HepG2 (cell line): Measurements from ENCODE around the gene SPINK9. TPM values are rescaled to one million over a fixed set of nuclear protein-coding genes. Genes with fewer than 3 reads are reported as not detected.

ENCODE experiments used
- ATAC-seq: fragments of 200-7000 bp; cut with Tn5 transposase; 3 replicates; pipeline ENCODE4 v1.9.1; 2020; ENCODE audit warnings: mild to moderate bottlenecking, moderate library complexity
- BruUV-seq: library from RNA; stranded (reverse); fragments of 400-500 nt; replicated peaks from 2 replicates; lab custom pipeline; 2021; lab: Mats Ljungman, UMichigan
- CTCF ChIA-PET: fragments of 300-600 bp; formaldehyde crosslinking; extraction: SDS; loops from one replicate; lab custom pipeline; 2021; ENCODE audit warnings: low total read pairs, inconsistent platforms, low intra/inter-chr PET ratio; lab: Yijun Ruan, JAX
- POLR2A ChIA-PET: fragments of 350-600 bp; sonication (Branson Sonifier 250); formaldehyde crosslinking; loops from one replicate; lab custom pipeline; 2020; ENCODE audit warnings: antibody characterized with exemption, inconsistent platforms; lab: Yijun Ruan, JAX
- DNase-seq: peaks from one replicate; pipeline ENCODE4 v3.0.0-alpha.2; 2015; ENCODE audit warnings: low spot score
- FAIRE-seq: peaks from 3 replicates; lab custom pipeline; 2011; peaks lifted over from hg19 to GRCh38; lab: Jason Lieb, UNC
- H2AFZ ChIP-seq: one replicate; pipeline ENCODE4 v1.6.1; 2011; ENCODE audit warnings: low read length, inconsistent platforms
- H3K27ac ChIP-seq: fragments of 300-600 bp; 3 replicates; pipeline ENCODE4 v1.8.0; 2011; ENCODE audit warnings: mixed run types, mild to moderate bottlenecking, mixed read lengths, low read length, inconsistent platforms; ENCODE audit not compliant: insufficient read depth; ENCODE audit errors: extremely low read length
- H3K27me3 ChIP-seq, 2 experiments: fragments of 200-600 bp in 1 of 2; 2 replicates in 1 of 2; 3 replicates in 1 of 2; pipeline versions ENCODE4 v1.6.0 to v1.8.0; 2011; ENCODE audit warnings: low read length in 2 of 2, mild to moderate bottlenecking in 2 of 2, moderate library complexity in 2 of 2, inconsistent platforms in 1 of 2; ENCODE audit not compliant: insufficient read depth in 2 of 2, control insufficient read depth in 1 of 2
- H3K36me3 ChIP-seq, 2 experiments: fragments of 200-600 bp in 1 of 2; replicated peaks in 1 of 2; 2 replicates in 1 of 2; 3 replicates in 1 of 2; pipeline versions ENCODE4 v1.5.1 to v1.8.0; 2011; ENCODE audit warnings: low read length in 2 of 2, inconsistent platforms in 1 of 2; ENCODE audit not compliant: insufficient read depth in 2 of 2, control insufficient read depth in 1 of 2
- H3K4me1 ChIP-seq: 2 replicates; pipeline ENCODE4 v1.5.1; 2012; ENCODE audit warnings: low read length, inconsistent platforms; ENCODE audit not compliant: insufficient read depth
- H3K4me2 ChIP-seq: 2 replicates; pipeline ENCODE4 v1.6.0; 2011; ENCODE audit warnings: low read depth, low read length, inconsistent platforms
- H3K4me3 ChIP-seq, 3 experiments: fragments of 200-600 bp in 1 of 3; sonication (generic), shearing (Covaris generic) in 1 of 3; replicated peaks in 1 of 3; 2 replicates each; pipeline ENCODE4 v1.5.1; 2011 to 2016; ENCODE audit warnings: low read length in 3 of 3, inconsistent platforms in 2 of 3, low read depth in 2 of 3, mild to moderate bottlenecking in 2 of 3, control low read depth in 1 of 3, mixed read lengths in 1 of 3; ENCODE audit not compliant: insufficient read depth in 1 of 3
- H3K79me2 ChIP-seq: one replicate; pipeline ENCODE4 v1.6.1; 2011; ENCODE audit warnings: low read length, inconsistent platforms; ENCODE audit not compliant: insufficient read depth
- H3K9ac ChIP-seq: 2 replicates; pipeline ENCODE4 v1.6.0; 2011; ENCODE audit warnings: mild to moderate bottlenecking, low read depth, low read length, inconsistent platforms; ENCODE audit not compliant: insufficient read depth
- H3K9me3 ChIP-seq: 2 replicates; pipeline ENCODE4 v1.5.1; 2012; ENCODE audit warnings: mild to moderate bottlenecking, low read length
- H4K20me1 ChIP-seq: 2 replicates; pipeline ENCODE4 v1.6.0; 2011; ENCODE audit warnings: inconsistent platforms, mild to moderate bottlenecking, low read length, moderate library complexity; ENCODE audit not compliant: insufficient read depth
- BRD4 ChIP-seq: sonication (generic); formaldehyde crosslinking; IDR thresholded peaks from 2 replicates; pipeline ENCODE4 v1.4.0; 2020; ENCODE audit warnings: missing genetic modification reagents
- CHCHD3 ChIP-seq: sonication (generic); formaldehyde crosslinking; IDR thresholded peaks from 2 replicates; pipeline ENCODE4 v1.8.0; 2022; ENCODE audit warnings: mild to moderate bottlenecking, missing genetic modification reagents, moderate library complexity
- E2F5 ChIP-seq: sonication (generic); formaldehyde crosslinking; conservative IDR thresholded peaks from 2 replicates; pipeline ENCODE4 v1.4.0; 2020; ENCODE audit warnings: missing genetic modification reagents
- EEA1 ChIP-seq: sonication (generic); formaldehyde crosslinking; IDR thresholded peaks from 2 replicates; pipeline ENCODE4 v1.5.1; 2020; ENCODE audit warnings: mild to moderate bottlenecking, missing genetic modification reagents, borderline replicate concordance
- FUBP1 ChIP-seq: sonication (generic); formaldehyde crosslinking; IDR thresholded peaks from 2 replicates; pipeline ENCODE4 v1.5.1; 2020; ENCODE audit warnings: missing genetic modification reagents, mild to moderate bottlenecking, borderline replicate concordance
- NFRKB ChIP-seq: fragments of 450-650 bp; IDR thresholded peaks from 2 replicates; pipeline ENCODE4 v1.6.1; 2017
- NR2F2 ChIP-seq: IDR thresholded peaks from 2 replicates; pipeline ENCODE4 v1.6.1; 2012; ENCODE audit warnings: low read depth, inconsistent platforms, borderline replicate concordance
- PAF1 ChIP-seq: IDR thresholded peaks from 2 replicates; pipeline ENCODE4 v1.6.1; 2016; ENCODE audit warnings: missing genetic modification reagents, missing compliant biosample characterization
- SNAPC2 ChIP-seq: sonication (generic); formaldehyde crosslinking; IDR thresholded peaks from 2 replicates; pipeline ENCODE4 v1.8.1; 2022; ENCODE audit warnings: mild to moderate bottlenecking, missing genetic modification reagents
- ZNF33A ChIP-seq: sonication (generic); formaldehyde crosslinking; IDR thresholded peaks from 2 replicates; pipeline ENCODE4 v1.5.1; 2020; ENCODE audit warnings: missing genetic modification reagents, mild to moderate bottlenecking, moderate library complexity, borderline replicate concordance
- ZNF367 ChIP-seq: sonication (generic); formaldehyde crosslinking; IDR thresholded peaks from 2 replicates; pipeline ENCODE4 v1.4.0; 2020; ENCODE audit warnings: missing genetic modification reagents, borderline replicate concordance
- ZNF549 ChIP-seq: sonication (generic); formaldehyde crosslinking; IDR thresholded peaks from 2 replicates; pipeline ENCODE4 v1.5.0; 2020; ENCODE audit warnings: missing genetic modification reagents
- ZNF839 ChIP-seq: sonication (generic); formaldehyde crosslinking; IDR thresholded peaks from 2 replicates; pipeline ENCODE4 v1.4.0; 2020; ENCODE audit warnings: missing genetic modification reagents, mild to moderate bottlenecking, borderline replicate concordance
- WGBS: methylation state at CpG from one replicate; pipeline ENCODE4 v1.1.6; 2017; ENCODE audit warnings: low lambda C conversion rate; 5-methylcytosine and 5-hydroxymethylcytosine counted together
- in situ Hi-C: cut with HindIII; loops from 2 replicates; pipeline ENCODE4 v1.10.0; 2017; ENCODE audit warnings: low pct_unique_long_range_greater_than_20kb; ENCODE audit not compliant: extremely low pct_ligation_motif_present
- intact Hi-C: fragments of 100-400 bp; cut with micrococcal nuclease; formaldehyde crosslinking; loops from one replicate; pipeline ENCODE4 v1.10.0; 2022; ENCODE audit not compliant: unreplicated experiment
- polyA plus RNA-seq, 8 experiments: library from polyadenylated mRNA; depleted of rRNA in 3 of 8; stranded (reverse) in 7 of 8; unstranded in 1 of 8; fragments of >200 nt; fragmentation: Illumina TruSeq in 4 of 8; extraction: Trizol in 4 of 8; gene quantifications; 2 replicates each; pipeline versions ENCODE4 v1.2.1 to v1.2.3, GENCODE V29; 2011 to 2016; ENCODE audit warnings: low read depth in 4 of 8, missing spikeins in 1 of 8, mixed read lengths in 1 of 8; ENCODE audit not compliant: insufficient read depth in 1 of 8
- total RNA-seq, 5 experiments: library from RNA; depleted of rRNA; stranded (reverse); fragments of >200 nt; fragmentation: Illumina TruSeq; extraction: Trizol; gene quantifications; 2 replicates each; pipeline ENCODE4 v1.2.3, GENCODE V29; 2016; ENCODE audit warnings: low read depth in 1 of 5

SPINK9 gene
- total and polyA plus RNA-seq, 2 of the 13 experiments (the other 11 are each of a cell fraction or from before 2014, with no cell fraction given): not detected

GRCh38 chr5:148311484-148311883, 23.9 kb upstream of the SPINK9 start:
- Histone ChIP-seq H4K20me1 (no peaks in the 10 kb centered on the region), H3K36me3 (no peaks in the 10 kb centered on the region), H3K4me2 (no peak overlapping the region), H3K27me3 (no peaks in the 10 kb centered on the region), H3K9ac (no peak overlapping the region), H3K79me2 (no peaks in the 10 kb centered on the region), H3K4me1 (no peaks in the 10 kb centered on the region), H3K4me3 (no peak overlapping the region), H3K9me3 (no peaks in the 10 kb centered on the region), H3K27ac (no peak overlapping the region), H2AFZ (no peak overlapping the region)
- TF ChIP-seq ZNF839 (CRISPR knock-in tag) (no peak), ZNF33A (CRISPR knock-in tag) (no peak), CHCHD3 (CRISPR knock-in tag) (no peak), NFRKB (no peak), FUBP1 (CRISPR knock-in tag) (no peak), E2F5 (CRISPR knock-in tag) (no peak), ZNF549 (CRISPR knock-in tag) (no peak), EEA1 (CRISPR knock-in tag) (no peak), NR2F2 (no peak), PAF1 (CRISPR knock-in tag) (no peak), ZNF367 (CRISPR knock-in tag) (no peak), BRD4 (no peak), SNAPC2 (CRISPR knock-in tag) (no peak)
- ChIA-PET CTCF (no interaction called here), POLR2A (no interaction called here)
- no peak for ATAC-seq
- WGBS: 2% methylated on average over 3 of the region's 3 CpGs
- intact Hi-C loops (no loop called here), in situ Hi-C loops (no loop called here)
- BruUV-seq: no TSS peak
- DNase-seq: no peak
- no peak for FAIRE-seq
